Non-pigmented ciliary epithelial cell (primary cell): ENCODE data around the gene RAB33A.
"Not testable (repeated sequence)": the region's sequence is repeated elsewhere in the genome, so short reads cannot be mapped to it uniquely, and the experiment has no call there.

Experiments used
- DNase-seq: peaks from one replicate; pipeline ENCODE4 v3.0.0-alpha.2; 2010; ENCODE audit warnings: low read depth

RAB33A gene

DNA sequence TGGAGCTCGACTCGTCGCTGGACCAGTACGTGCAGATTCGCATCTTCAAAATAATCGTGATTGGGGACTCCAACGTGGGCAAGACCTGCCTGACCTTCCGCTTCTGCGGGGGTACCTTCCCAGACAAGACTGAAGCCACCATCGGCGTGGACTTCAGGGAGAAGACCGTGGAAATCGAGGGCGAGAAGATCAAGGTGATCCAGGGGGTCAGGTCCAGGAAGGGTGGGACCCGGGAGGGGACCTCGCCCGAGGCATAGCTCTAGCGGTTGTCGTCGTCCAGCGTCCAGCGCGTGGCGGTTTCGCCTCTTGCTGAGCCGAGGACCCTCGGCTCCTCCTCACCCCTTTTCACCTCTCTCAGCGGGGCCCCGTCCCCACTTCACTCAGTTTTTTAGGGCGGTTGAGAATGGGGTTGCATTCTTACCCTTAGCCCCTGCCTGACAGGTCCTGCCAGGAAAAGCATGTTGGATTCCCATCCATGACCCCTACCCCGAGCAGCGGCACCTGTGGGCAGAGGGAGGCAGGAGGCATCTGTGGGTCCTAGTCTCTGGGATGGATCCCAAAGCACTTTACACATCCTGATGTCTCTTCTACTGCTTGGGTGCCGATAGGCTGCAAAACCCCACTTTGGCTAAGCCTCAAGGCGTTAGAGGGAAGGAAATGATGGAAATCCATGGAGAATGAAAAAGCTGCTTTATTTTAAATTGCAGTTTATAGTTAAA lies 524 bp downstream of the RAB33A start:
- DNase-seq: no peak

- no peak for DNase-seq
Observed at GRCh38 chrX:130173190-130173895, 1.6 kb downstream of the RAB33A start.

DNA sequence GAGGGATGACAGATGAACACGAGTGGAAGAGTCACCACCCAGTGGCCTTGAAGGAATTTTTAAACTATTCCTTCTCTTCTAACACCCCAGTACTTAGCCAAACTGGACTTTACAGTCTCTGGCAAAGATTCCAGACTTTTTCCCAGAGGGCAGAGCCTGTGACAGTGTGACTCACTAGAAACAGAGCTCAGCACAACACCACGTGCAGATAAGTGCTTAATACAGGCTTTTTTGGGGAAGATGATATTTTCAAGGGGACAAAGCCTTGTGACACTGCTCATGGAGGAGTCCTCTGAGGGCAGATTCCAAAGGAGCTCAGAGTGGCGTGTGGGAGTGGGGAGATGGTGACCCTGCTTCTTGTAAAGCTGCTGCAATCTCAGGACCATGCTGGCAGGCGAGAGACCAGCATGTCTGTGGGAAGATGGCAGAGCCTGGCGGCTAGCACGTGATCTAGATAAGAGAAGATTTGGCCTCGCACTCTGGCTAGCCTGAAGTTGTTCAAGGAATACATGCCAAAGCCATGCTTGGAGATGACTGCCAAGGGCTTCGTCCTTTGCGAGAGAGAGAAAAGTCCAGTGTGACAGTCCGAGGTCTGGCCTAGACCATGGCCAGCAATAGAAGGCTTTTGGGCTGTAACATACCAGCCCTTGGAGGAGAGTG lies 2.4 kb downstream of the RAB33A start:
- DNase-seq: no peak

GRCh38 chrX:130174937-130175336 lies 3.2 kb downstream of the RAB33A start:
- no peak for DNase-seq

- no peak for DNase-seq
Observed at GRCh38 chrX:130176354-130176776, 4.6 kb downstream of the RAB33A start.

DNA sequence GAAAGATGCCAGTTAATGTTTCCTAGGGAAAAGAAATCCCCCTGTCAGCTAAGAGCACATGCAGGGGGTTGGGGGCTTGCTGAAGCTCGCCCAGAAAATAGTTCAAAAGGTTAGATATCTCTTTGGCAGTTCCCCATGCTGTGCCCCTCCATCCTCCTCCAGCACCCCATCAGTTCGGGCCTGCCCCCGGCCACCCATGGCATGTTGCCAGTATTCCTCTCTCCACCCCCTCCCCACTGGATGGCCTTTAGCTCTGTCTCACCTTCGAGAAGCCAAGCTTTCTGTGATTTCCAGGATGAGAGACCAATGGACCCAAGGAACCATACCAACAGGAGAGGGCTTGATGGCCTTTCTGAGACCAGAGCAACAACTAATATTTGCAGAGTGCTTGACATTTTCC lies 5.2 kb downstream of the RAB33A start:
- no peak for DNase-seq

DNA sequence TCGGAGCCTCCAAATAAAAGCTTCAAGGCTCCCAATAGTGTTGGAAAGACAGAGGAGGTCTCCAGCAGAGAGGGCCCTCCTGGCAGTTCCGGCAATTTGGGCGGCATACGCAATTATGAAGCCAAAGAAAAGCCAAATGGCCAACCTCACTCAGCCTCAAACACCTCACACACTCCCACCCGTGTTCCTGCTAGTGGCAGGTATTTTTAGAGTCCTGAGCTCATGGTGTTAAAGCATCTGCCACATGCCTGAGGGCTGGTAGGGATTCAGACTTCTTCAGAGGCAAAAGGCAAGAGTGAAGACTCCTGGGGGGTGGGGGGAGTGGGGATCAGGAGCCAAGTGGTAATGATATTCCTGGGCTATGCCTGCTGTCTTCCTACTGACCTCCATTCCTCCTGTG lies 7.4 kb downstream of the RAB33A start:
- DNase-seq: no peak

GRCh38 chrX:130179579-130180215 lies 7.9 kb downstream of the RAB33A start:
- no peak for DNase-seq

GRCh38 chrX:130184168-130184567 lies 12.4 kb downstream of the RAB33A start:
- DNase-seq: no peak

DNA sequence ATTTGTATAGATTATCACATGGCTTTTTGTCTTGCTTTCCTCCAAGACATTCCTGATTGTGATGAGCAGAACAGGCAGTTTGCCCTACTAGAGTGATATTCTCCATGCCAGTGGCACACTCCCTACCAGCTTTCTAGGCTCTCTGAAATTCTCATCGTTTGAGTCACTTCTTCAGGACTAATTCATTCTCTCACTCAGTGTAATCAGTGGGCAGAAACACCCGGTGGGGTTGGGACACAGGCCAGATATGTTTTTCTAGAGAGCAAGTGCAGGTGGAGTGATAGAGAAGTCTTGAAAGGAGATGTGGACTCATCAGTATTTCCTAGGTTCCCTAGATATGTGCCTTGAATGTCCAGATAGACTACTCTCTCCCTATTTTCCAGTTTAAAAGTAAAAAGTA lies 13.1 kb downstream of the RAB33A start:
- DNase-seq: no peak

DNA sequence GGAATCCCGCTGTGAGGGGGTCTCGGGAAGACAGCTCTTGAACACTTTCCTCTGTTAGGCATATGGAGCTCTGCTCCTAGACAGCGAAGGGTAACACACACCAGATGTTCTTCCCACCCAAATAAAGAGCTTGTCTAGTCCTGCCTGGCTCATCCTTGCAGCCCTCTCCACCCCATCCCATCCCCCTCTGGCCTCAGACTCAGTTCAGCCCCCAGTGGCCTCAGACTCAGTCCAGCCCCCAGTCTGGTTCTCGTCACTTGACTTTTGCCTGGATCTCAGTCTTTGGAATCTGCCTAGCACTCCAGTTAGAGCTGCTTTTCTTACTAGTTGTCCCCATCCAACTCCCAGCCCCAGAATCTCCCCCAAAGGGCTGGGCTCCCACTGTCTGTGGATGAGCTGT lies 14.9 kb downstream of the RAB33A start:
- DNase-seq: no peak

GRCh38 chrX:130190801-130191200 lies 19.0 kb downstream of the RAB33A start:
- DNase-seq: no peak

DNA sequence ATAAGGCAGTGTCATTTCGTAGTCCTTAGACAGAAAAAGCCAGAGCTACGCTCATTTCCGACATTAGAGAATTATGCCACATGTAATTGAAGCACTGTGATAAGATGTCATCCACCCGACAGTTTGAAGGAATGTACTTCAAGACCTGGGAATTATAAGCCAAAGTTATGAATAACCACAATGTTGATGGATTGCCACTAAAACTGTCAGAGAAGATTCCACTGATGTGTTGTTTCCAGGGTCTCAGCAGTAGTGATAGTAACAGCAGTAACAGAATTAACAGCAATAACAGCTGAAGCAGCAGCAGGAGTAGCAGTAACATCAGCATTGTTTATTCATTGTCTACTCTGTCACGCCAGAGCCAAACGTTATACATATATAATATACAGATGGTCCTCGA lies 24.7 kb downstream of the RAB33A start:
- no peak for DNase-seq

DNA sequence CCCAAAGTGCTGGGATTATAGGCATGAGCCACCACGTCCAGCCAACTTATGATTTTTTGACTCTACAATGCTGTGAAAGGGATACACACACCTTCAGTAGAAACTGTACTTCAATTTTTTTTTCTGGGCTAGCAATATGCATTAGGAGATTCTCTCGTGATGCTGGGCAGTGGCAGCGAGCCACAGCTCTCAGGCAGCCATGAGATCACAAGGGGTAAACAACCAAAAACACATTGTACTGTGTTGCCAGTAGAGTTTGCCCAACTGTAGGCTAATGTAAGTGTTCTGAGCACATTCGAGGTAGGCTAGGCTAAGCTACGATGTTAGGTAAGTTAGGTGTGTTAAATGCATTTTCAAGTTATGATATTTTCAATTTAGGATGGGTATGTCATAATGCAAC lies 25.7 kb downstream of the RAB33A start:
- no peak for DNase-seq

DNA sequence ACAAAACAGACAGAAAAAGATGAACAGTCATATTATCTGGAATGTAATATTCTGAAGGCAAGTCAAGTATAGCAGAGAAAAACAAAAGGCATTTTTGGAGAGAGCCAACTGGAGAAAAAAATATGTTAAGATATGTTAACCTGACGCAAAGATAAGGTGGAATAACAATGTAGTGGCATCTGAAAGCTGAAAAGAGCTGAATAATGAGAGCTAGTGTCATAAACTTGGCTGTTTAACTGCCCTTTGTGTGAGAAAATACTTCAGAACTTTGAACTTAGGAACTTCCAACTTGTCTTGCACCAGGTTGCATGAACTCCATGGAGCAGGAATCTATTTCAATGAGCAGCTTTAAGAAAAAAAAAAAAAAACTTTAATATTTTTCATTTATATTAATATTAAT lies 32.9 kb downstream of the RAB33A start:
- no peak for DNase-seq

DNA sequence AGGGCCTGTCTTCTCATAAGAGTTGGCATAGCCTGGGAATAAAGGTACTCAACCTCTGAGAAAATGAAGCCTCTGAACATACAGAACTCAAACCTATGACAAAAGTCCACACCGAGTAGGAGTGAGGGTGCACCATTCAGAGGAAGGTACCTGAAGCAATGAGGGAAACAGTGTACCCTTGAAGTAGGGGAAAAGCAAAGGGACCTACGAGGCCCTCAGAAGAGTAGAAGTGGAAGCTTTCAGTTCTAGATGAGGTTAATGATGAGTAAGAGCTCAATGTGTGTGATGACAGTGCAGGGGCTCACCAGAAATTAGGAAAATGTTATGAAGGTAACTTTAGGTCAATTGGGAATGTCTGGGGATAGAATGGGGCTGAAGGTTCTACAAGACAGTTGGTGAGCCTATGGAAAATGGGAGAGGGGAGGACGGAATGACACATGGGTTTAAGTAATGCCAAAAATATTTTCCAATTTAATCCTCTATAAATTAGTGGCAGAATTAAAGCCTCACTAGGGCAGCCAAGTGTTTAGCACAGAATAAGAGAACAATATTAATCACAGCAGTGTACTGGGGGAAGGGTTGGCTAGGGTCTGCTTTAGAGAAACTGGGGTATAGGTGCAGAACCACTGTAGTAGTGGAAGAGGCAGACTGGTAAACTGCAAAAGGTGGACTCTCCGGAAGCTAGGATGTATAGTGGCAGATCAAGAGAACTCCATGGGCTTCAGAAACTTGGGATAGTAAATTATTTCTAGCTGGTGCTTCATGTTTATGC lies 39.8 kb downstream of the RAB33A start:
- DNase-seq: no peak

GRCh38 chrX:130212371-130212770 lies 40.6 kb downstream of the RAB33A start:
- no peak for DNase-seq

GRCh38 chrX:130213376-130213775 lies 41.6 kb downstream of the RAB33A start:
- DNase-seq: no peak

GRCh38 chrX:130216320-130216719 lies 44.6 kb downstream of the RAB33A start:
- no peak for DNase-seq

GRCh38 chrX:130224810-130225209 lies 53.0 kb downstream of the RAB33A start:
- DNase-seq: no peak

- no peak for DNase-seq
Observed at GRCh38 chrX:130228871-130229270, 57.1 kb downstream of the RAB33A start.

DNA sequence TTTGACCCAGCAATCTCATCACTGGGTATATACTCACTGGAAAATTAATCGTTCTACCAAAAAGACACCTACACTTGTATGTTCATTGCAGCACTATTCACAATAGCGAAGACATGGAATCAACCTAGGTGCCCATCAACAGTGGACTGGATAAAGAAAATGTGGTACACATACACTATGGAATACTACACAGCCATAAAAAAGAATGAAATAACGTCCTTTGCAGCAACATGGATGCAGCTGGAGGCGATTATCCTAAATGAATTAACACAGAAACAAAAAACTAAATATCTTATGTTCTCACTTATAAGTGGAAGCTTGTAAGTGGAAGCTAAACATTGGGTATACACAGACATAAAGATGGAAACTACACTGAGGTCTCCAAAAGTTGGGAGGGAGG lies 59.4 kb downstream of the RAB33A start:
- DNase-seq: not testable (repeated sequence)
